H9 (cell line): ENCODE results near the gene SLC7A4. TPM values are rescaled to one million over a fixed set of nuclear protein-coding genes. Genes with fewer than 3 reads are reported as not detected.
A peak's percentile ranks its signal among the peaks of the same experiment; 100 is the strongest.

ENCODE experiments used
- DNase-seq: peaks from one replicate; pipeline ENCODE4 v3.0.0-alpha.2; 2017
- H2AFZ ChIP-seq: one replicate; pipeline ENCODE4 v1.6.1; 2013; ENCODE audit warnings: mild to moderate bottlenecking, low read length, control low read depth, moderate library complexity
- H2AK5ac ChIP-seq: 2 replicates; pipeline ENCODE4 v1.6.1; 2013; ENCODE audit warnings: low read length, control low read depth, mixed read lengths; ENCODE audit not compliant: insufficient read length
- H2BK120ac ChIP-seq: one replicate; pipeline ENCODE4 v1.6.1; 2013; ENCODE audit warnings: low read depth, mild to moderate bottlenecking, low read length, control low read depth, inconsistent platforms; ENCODE audit not compliant: poor library complexity, severe bottlenecking
- H2BK12ac ChIP-seq: 2 replicates; pipeline ENCODE4 v1.6.1; 2013; ENCODE audit warnings: low read length, control low read depth, mixed read lengths, low read depth; ENCODE audit not compliant: insufficient read length
- H2BK15ac ChIP-seq: 2 replicates; pipeline ENCODE4 v1.6.1; 2013; ENCODE audit warnings: low read depth, low read length, control low read depth
- H2BK20ac ChIP-seq: one replicate; pipeline ENCODE4 v1.6.1; 2013; ENCODE audit warnings: low read depth, mild to moderate bottlenecking, low read length, control low read depth, inconsistent platforms; ENCODE audit not compliant: poor library complexity, severe bottlenecking
- H2BK5ac ChIP-seq: 2 replicates; pipeline ENCODE4 v1.6.1; 2013; ENCODE audit warnings: low read length, control low read depth, mixed read lengths; ENCODE audit not compliant: insufficient read length
- H3K14ac ChIP-seq: 2 replicates; pipeline ENCODE4 v1.6.1; 2013; ENCODE audit warnings: low read length, control low read depth; ENCODE audit not compliant: insufficient read depth
- H3K18ac ChIP-seq: 2 replicates; pipeline ENCODE4 v1.6.1; 2013; ENCODE audit warnings: low read depth, mild to moderate bottlenecking, mixed read lengths, low read length, control low read depth; ENCODE audit not compliant: insufficient read length
- H3K23ac ChIP-seq: 2 replicates; pipeline ENCODE4 v1.6.1; 2013; ENCODE audit warnings: low read length, control low read depth, mixed read lengths, low read depth; ENCODE audit not compliant: insufficient read length
- H3K23me2 ChIP-seq: 2 replicates; pipeline ENCODE4 v1.6.1; 2013; ENCODE audit warnings: low read depth, mild to moderate bottlenecking, mixed read lengths, low read length, control low read depth; ENCODE audit not compliant: insufficient read length, poor library complexity, severe bottlenecking
- H3K27ac ChIP-seq: 2 replicates; pipeline ENCODE4 v1.5.1; 2013; ENCODE audit warnings: low read length, control low read depth, mixed read lengths, low read depth; ENCODE audit not compliant: insufficient read length
- H3K27me3 ChIP-seq: 2 replicates; pipeline ENCODE4 v1.6.1; 2013; ENCODE audit warnings: low read length, control low read depth, inconsistent platforms; ENCODE audit not compliant: insufficient read depth
- H3K4ac ChIP-seq: 2 replicates; pipeline ENCODE4 v1.6.1; 2013; ENCODE audit warnings: low read depth, mild to moderate bottlenecking, control low read depth, inconsistent platforms, low read length, moderate library complexity
- H3K4me1 ChIP-seq: 2 replicates; pipeline ENCODE4 v1.6.1; 2013; ENCODE audit warnings: low read length, control low read depth, inconsistent platforms; ENCODE audit not compliant: insufficient read depth
- H3K4me2 ChIP-seq: 2 replicates; pipeline ENCODE4 v1.6.1; 2013; ENCODE audit warnings: low read length, control low read depth, mixed read lengths; ENCODE audit not compliant: insufficient read length, insufficient read depth
- H3K56ac ChIP-seq: 2 replicates; pipeline ENCODE4 v1.6.1; 2013; ENCODE audit warnings: low read depth, mild to moderate bottlenecking, mixed read lengths, low read length, control low read depth; ENCODE audit not compliant: insufficient read length
- H3K79me1 ChIP-seq: 2 replicates; pipeline ENCODE4 v1.6.1; 2013; ENCODE audit warnings: low read depth, mild to moderate bottlenecking, moderate library complexity, low read length, control low read depth, inconsistent platforms; ENCODE audit not compliant: insufficient read depth, poor library complexity, severe bottlenecking
- H3K79me2 ChIP-seq: 2 replicates; pipeline ENCODE4 v1.6.1; 2013; ENCODE audit warnings: low read length, control low read depth, inconsistent platforms; ENCODE audit not compliant: insufficient read depth
- H3K9ac ChIP-seq: 2 replicates; pipeline ENCODE4 v1.6.1; 2013; ENCODE audit warnings: low read length, control low read depth, mixed read lengths; ENCODE audit not compliant: insufficient read length; ENCODE audit errors: extremely low read depth
- H3K9me3 ChIP-seq: one replicate; pipeline ENCODE4 v1.6.1; 2013; ENCODE audit warnings: low read depth, low read length, inconsistent platforms; ENCODE audit not compliant: control insufficient read depth
- H3T11ph ChIP-seq: one replicate; pipeline ENCODE4 v1.6.1; 2013; ENCODE audit warnings: mild to moderate bottlenecking, low read length, control low read depth, inconsistent platforms
- H4K20me1 ChIP-seq: one replicate; pipeline ENCODE4 v1.6.1; 2013; ENCODE audit not compliant: control insufficient read depth, insufficient read length, insufficient read depth
- H4K5ac ChIP-seq: 2 replicates; pipeline ENCODE4 v1.6.1; 2013; ENCODE audit warnings: low read depth, mild to moderate bottlenecking, mixed read lengths, low read length, control low read depth; ENCODE audit not compliant: insufficient read length
- H4K8ac ChIP-seq: replicated peaks from 2 replicates; pipeline ENCODE4 v1.6.1; 2013; ENCODE audit warnings: low read length, control low read depth, mixed read lengths, low read depth; ENCODE audit not compliant: insufficient read length
- H4K91ac ChIP-seq: 2 replicates; pipeline ENCODE4 v1.6.1; 2013; ENCODE audit warnings: low read depth, mild to moderate bottlenecking, moderate library complexity, mixed read lengths, low read length, control low read depth; ENCODE audit not compliant: insufficient read length
- H3K27ac Mint-ChIP-seq, 3 experiments: 2 replicates in 2 of 3; 3 replicates in 1 of 3; pipeline ENCODE4 v1.8.0; 2020 to 2021; ENCODE audit warnings: mixed read lengths in 3 of 3, mild to moderate bottlenecking in 1 of 3, moderate library complexity in 1 of 3
- H3K27me3 Mint-ChIP-seq: 2 replicates; pipeline ENCODE4 v1.8.0; 2021; ENCODE audit warnings: low read depth, mild to moderate bottlenecking, moderate library complexity, mixed read lengths
- H3K36me3 Mint-ChIP-seq, 3 experiments: 2 replicates in 2 of 3; 3 replicates in 1 of 3; pipeline ENCODE4 v1.8.0; 2020 to 2021; ENCODE audit warnings: low read depth in 3 of 3, mixed read lengths in 3 of 3; ENCODE audit not compliant: insufficient read depth in 1 of 3
- H3K4me1 Mint-ChIP-seq, 2 experiments: 2 replicates each; pipeline ENCODE4 v1.8.0; 2020; ENCODE audit warnings: mixed read lengths in 2 of 2
- H3K4me3 Mint-ChIP-seq, 2 experiments: 2 replicates in 1 of 2; 3 replicates in 1 of 2; pipeline ENCODE4 v1.8.0; 2020 to 2021; ENCODE audit warnings: mild to moderate bottlenecking in 2 of 2, mixed read lengths in 2 of 2, moderate library complexity in 1 of 2
- H3K9me3 Mint-ChIP-seq, 2 experiments: 2 replicates in 1 of 2; 3 replicates in 1 of 2; pipeline ENCODE4 v1.8.0; 2020; ENCODE audit warnings: mild to moderate bottlenecking in 2 of 2, mixed read lengths in 2 of 2, moderate library complexity in 1 of 2
- WGBS: extraction: QIAGEN DNeasy Blood & Tissue Kit; methylation state at CpG from one replicate; pipeline ENCODE4 v1.1.7; 2013; ENCODE audit warnings: missing lambda C conversion rate, low lambda C conversion rate, mixed read lengths; ENCODE audit not compliant: insufficient read length; ENCODE audit errors: extremely low coverage; 5-methylcytosine and 5-hydroxymethylcytosine counted together
- total RNA-seq: library from RNA; stranded (reverse); gene quantifications from 2 replicates; pipeline ENCODE4 v1.2.1, GENCODE V29; 2021
- TF ChIP-seq, protein P1 (sequence below): fragments of 200-600 bp; sonication (generic); conservative IDR thresholded peaks from 3 replicates; pipeline ENCODE4 v1.8.0; 2021; ENCODE audit warnings: antibody characterized with exemption, mild to moderate bottlenecking

Gene SLC7A4
- total RNA-seq, 1 experiment from 2014 or later, result 0.09 TPM

GRCh38 chr22:21044931-21045584, 12.7 kb upstream of the SLC7A4 start:
- no peaks in the 10 kb centered on the region for H3K27me3 ChIP-seq
- H3K9me3 ChIP-seq, result no peaks in the 10 kb centered on the region
- H3K56ac ChIP-seq, result no peak overlapping the region
- H3K4me2 ChIP-seq, result peak overlapping the region; percentile 63
- no peak overlapping the region for H3K27ac ChIP-seq
- TF ChIP-seq, protein P1, sequence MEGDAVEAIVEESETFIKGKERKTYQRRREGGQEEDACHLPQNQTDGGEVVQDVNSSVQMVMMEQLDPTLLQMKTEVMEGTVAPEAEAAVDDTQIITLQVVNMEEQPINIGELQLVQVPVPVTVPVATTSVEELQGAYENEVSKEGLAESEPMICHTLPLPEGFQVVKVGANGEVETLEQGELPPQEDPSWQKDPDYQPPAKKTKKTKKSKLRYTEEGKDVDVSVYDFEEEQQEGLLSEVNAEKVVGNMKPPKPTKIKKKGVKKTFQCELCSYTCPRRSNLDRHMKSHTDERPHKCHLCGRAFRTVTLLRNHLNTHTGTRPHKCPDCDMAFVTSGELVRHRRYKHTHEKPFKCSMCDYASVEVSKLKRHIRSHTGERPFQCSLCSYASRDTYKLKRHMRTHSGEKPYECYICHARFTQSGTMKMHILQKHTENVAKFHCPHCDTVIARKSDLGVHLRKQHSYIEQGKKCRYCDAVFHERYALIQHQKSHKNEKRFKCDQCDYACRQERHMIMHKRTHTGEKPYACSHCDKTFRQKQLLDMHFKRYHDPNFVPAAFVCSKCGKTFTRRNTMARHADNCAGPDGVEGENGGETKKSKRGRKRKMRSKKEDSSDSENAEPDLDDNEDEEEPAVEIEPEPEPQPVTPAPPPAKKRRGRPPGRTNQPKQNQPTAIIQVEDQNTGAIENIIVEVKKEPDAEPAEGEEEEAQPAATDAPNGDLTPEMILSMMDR, result no peak
- Mint-ChIP-seq H3K4me3 (peak overlapping the region; percentile 79 to 92), H3K9me3 (no peaks in the 10 kb centered on the region), H3K4me1 (peaks cover 15 to 17% of the 10 kb centered on the region in 2 experiments), H3K27ac (peak overlapping the region in 1 of 3 experiments; percentile 97; a peak in 2 of 7 replicates), H3K36me3 (no peaks in the 10 kb centered on the region), H3K27me3 (peaks cover 27% of the 10 kb centered on the region)
- no peak overlapping the region for H2BK5ac ChIP-seq
- no peak overlapping the region for H4K5ac ChIP-seq
- no peak overlapping the region for H4K91ac ChIP-seq
- H2BK120ac ChIP-seq, result no peak overlapping the region
- no peak overlapping the region for H2AFZ ChIP-seq
- WGBS, result no CpG with 5 or more reads among the region's 15 CpGs
- no peak for DNase-seq
- H3K4ac ChIP-seq, result no peak overlapping the region
- H2AK5ac ChIP-seq, result no peak overlapping the region
- H3K23me2 ChIP-seq, result peaks cover 4% of the 10 kb centered on the region
- no peak overlapping the region for H3K23ac ChIP-seq
- H3K4me1 ChIP-seq, result no peaks in the 10 kb centered on the region
- H2BK20ac ChIP-seq, result no peak overlapping the region
- no peak overlapping the region for H2BK12ac ChIP-seq
- H4K20me1 ChIP-seq, result no peaks in the 10 kb centered on the region
- H2BK15ac ChIP-seq, result no peak overlapping the region
- H4K8ac ChIP-seq, result no peak overlapping the region
- no peak overlapping the region for H3K9ac ChIP-seq
- no peak overlapping the region for H3K18ac ChIP-seq
- H3K14ac ChIP-seq, result no peak overlapping the region
- H3T11ph ChIP-seq, result no peak overlapping the region
- no peaks in the 10 kb centered on the region for H3K79me1 ChIP-seq
- no peaks in the 10 kb centered on the region for H3K79me2 ChIP-seq
